Activated CD8-positive, alpha-beta T cell treated with anti-CD3 and anti-CD28 coated beads for 36 hours (primary cell): ENCODE results near the gene TNNI3. TPM values are rescaled to one million over a fixed set of nuclear protein-coding genes. Genes with fewer than 3 reads are reported as not detected.
"Not testable (repeated sequence)": the region's sequence is repeated elsewhere in the genome, so short reads cannot be mapped to it uniquely, and the experiment has no call there.

Experiments
- ATAC-seq: fragments of 200-7000 bp; cut with Tn5 transposase; one replicate; pipeline ENCODE4 v1.10.0; 2021; ENCODE audit warnings: mild to moderate bottlenecking, moderate library complexity
- CTCF ChIA-PET: fragments of 350-600 bp; sonication (Branson Sonifier 250); formaldehyde crosslinking; loops from one replicate; lab custom pipeline; 2021; ENCODE audit warnings: antibody characterized with exemption; lab: Charles Lee
- POLR2A ChIA-PET: fragments of 350-600 bp; sonication (Branson Sonifier 250); formaldehyde crosslinking; loops from one replicate; lab custom pipeline; 2021; ENCODE audit warnings: antibody characterized with exemption; lab: Charles Lee
- DNase-seq: peaks from one replicate; pipeline ENCODE4 v3.0.0-alpha.2; 2020
- H3K27ac Mint-ChIP-seq: one replicate; pipeline ENCODE4 v1.8.0; 2021; ENCODE audit warnings: mild to moderate bottlenecking, mixed read lengths
- H3K27me3 Mint-ChIP-seq: one replicate; pipeline ENCODE4 v1.8.0; 2021; ENCODE audit warnings: mixed read lengths
- H3K36me3 Mint-ChIP-seq: one replicate; pipeline ENCODE4 v1.8.0; 2021; ENCODE audit warnings: low read depth, mixed read lengths
- H3K4me1 Mint-ChIP-seq: one replicate; pipeline ENCODE4 v1.8.0; 2021; ENCODE audit warnings: low read depth, mixed read lengths
- H3K4me3 Mint-ChIP-seq: one replicate; pipeline ENCODE4 v1.8.0; 2021; ENCODE audit warnings: mild to moderate bottlenecking, moderate library complexity, mixed read lengths
- H3K9me3 Mint-ChIP-seq: one replicate; pipeline ENCODE4 v1.8.0; 2021; ENCODE audit warnings: mixed read lengths
- intact Hi-C: fragments of 100-400 bp; cut with micrococcal nuclease; formaldehyde crosslinking; loops from one replicate; pipeline ENCODE4 v1.10.0; 2022
- total RNA-seq, 2 experiments: library from RNA; stranded (reverse); gene quantifications; one replicate each; pipeline ENCODE4 v1.2.3, GENCODE V29; 2021
- TF ChIP-seq, protein P1 (sequence below): fragments of 200-600 bp; IDR thresholded peaks from one replicate; pipeline ENCODE4 v1.8.0; 2022; ENCODE audit warnings: antibody characterized with exemption, mild to moderate bottlenecking

The TNNI3 gene
- not detected for total RNA-seq

DNA sequence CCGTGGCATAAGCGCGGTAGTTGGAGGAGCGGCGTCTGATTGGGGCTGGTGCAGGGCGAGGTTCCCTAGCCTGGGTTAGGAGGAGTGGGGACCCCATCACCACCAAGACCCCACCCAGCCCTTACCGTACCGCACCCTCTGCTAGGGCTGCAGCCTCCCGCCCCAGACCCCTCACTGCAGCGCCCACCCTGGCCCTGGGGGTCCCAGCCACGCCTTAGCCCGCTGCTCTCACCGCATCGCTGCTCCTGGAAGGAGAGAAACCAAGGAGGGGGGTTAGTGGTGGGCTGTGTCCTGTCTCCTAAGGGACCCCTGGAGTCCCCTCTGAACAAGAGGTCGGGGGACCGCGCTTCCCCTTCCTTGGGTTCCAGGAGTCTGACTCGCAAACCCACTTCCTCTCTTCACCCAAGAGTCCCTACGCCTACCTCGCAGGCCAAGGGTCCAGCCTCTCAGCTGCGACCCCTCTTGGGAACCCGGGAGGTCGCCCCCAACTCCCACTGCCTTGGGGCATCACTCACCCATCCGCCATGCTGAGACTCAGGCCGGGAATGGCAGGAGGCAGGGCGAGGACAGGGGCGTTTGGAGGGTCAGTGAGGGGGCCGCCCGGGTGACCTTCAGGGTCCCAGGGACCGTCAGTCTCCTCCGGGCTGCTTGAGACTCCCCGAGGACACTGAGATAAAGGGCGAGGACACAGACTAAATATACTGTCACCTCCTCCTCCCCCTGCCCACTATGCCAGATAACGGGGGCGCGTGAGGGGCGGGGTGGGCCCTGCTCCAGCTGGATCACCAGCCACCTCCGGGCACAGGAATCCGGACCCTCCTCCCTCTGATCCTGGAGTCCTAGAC, at the start of gene TNNI3:
Gene TNNI3, minus strand, starts transcription at position 669 of the 845 bp plus-strand sequence. Its CDS starts 143 bp downstream, at position 526.
- no peak for ATAC-seq
- POLR2A ChIA-PET, result no interaction called here

GRCh38 chr19:55206664-55207500, 49.4 kb upstream of the TNNI3 start:
- Mint-ChIP-seq H3K4me3 (no peak overlapping the region), H3K27ac (no peak overlapping the region), H3K36me3 (no peaks in the 10 kb centered on the region), H3K9me3 (no peaks in the 10 kb centered on the region), H3K4me1 (peaks cover 3% of the 10 kb centered on the region), H3K27me3 (peaks cover 29% of the 10 kb centered on the region)
- CTCF ChIA-PET, result no interaction called here
- intact Hi-C loops, result no loop called here
- POLR2A ChIA-PET, result no interaction called here
- ATAC-seq, result peak; percentile 99
- peak; percentile 76 for DNase-seq
- TF ChIP-seq, protein P1, sequence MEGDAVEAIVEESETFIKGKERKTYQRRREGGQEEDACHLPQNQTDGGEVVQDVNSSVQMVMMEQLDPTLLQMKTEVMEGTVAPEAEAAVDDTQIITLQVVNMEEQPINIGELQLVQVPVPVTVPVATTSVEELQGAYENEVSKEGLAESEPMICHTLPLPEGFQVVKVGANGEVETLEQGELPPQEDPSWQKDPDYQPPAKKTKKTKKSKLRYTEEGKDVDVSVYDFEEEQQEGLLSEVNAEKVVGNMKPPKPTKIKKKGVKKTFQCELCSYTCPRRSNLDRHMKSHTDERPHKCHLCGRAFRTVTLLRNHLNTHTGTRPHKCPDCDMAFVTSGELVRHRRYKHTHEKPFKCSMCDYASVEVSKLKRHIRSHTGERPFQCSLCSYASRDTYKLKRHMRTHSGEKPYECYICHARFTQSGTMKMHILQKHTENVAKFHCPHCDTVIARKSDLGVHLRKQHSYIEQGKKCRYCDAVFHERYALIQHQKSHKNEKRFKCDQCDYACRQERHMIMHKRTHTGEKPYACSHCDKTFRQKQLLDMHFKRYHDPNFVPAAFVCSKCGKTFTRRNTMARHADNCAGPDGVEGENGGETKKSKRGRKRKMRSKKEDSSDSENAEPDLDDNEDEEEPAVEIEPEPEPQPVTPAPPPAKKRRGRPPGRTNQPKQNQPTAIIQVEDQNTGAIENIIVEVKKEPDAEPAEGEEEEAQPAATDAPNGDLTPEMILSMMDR, result no peak

More for the DNA sequence above, at the start of gene TNNI3:
- no peaks in the 10 kb centered on the region for H3K36me3 Mint-ChIP-seq
- H3K9me3 Mint-ChIP-seq, result no peaks in the 10 kb centered on the region
- H3K4me1 Mint-ChIP-seq, result peaks cover 17% of the 10 kb centered on the region
- no peak for DNase-seq
- peaks cover 41% of the 10 kb centered on the region for H3K27me3 Mint-ChIP-seq
- TF ChIP-seq, protein P1, result no peak
- CTCF ChIA-PET, result interaction anchor here (1.2 kb wide), 1 partner anchor 17 kb away, joined by 3 read pairs; no protein-coding TSS in a partner anchor
- no peak within 1 kb of the TSS for H3K27ac Mint-ChIP-seq
- H3K4me3 Mint-ChIP-seq, result no peak within 1 kb of the TSS
- intact Hi-C loops, result no loop called here

DNA sequence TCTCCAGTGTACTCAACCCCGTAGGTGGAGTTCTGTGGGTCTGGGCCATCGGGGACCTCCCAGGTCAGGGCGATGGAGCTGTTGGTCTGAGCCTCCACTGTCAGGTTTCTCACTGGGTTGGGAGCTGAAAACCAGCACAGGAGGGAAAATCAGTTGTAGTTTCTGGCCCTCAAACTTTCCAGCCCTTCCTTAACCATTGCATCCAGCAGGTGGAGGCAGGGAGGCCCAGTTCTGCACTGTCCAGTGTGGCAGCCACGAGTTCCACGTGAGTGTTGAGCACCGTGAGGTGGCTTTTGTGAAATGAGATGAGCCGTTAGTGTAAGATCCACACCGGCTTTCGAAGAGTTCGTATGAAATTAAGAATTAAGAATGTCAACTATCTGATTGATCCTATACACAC, 44.7 kb upstream of the TNNI3 start:
- CTCF ChIA-PET, H3K4me1 Mint-ChIP-seq, DNase-seq, ATAC-seq, H3K36me3 Mint-ChIP-seq, H3K9me3 Mint-ChIP-seq, intact Hi-C loops, H3K4me3 Mint-ChIP-seq, H3K27ac Mint-ChIP-seq: not testable (repeated sequence)
- peaks cover 24% of the 10 kb centered on the region for H3K27me3 Mint-ChIP-seq
- POLR2A ChIA-PET, result interaction anchor here (0.7 kb wide), 1 partner anchor 17 kb away, joined by 3 read pairs; no protein-coding TSS in a partner anchor

- intact Hi-C loops, result no loop called here
- Mint-ChIP-seq H3K27me3 (peaks cover 13% of the 10 kb centered on the region), H3K36me3 (no peaks in the 10 kb centered on the region), H3K9me3 (no peaks in the 10 kb centered on the region), H3K4me3 (no peak overlapping the region), H3K4me1 (no peaks in the 10 kb centered on the region), H3K27ac (no peak overlapping the region)
- TF ChIP-seq, protein P1, result no peak
- DNase-seq (no peak), ATAC-seq (no peak)
- POLR2A ChIA-PET, result no interaction called here
- CTCF ChIA-PET, result no interaction called here
These were observed 42.2 kb upstream of the TNNI3 start for GRCh38 chr19:55199620-55200204.

- no peak overlapping the region for H3K4me3 Mint-ChIP-seq
- no peak overlapping the region for H3K27ac Mint-ChIP-seq
- intact Hi-C loops, result no loop called here
- no peaks in the 10 kb centered on the region for H3K36me3 Mint-ChIP-seq
- CTCF ChIA-PET, result interaction anchor here (1.2 to 1.5 kb wide), 2 partner anchors 33 to 38 kb away, joined by 4 read pairs; partner anchors contain the start of gene DNAAF3
- no peak for DNase-seq
- POLR2A ChIA-PET, result interaction anchor here (1.0 kb wide), 1 partner anchor 17 kb away, joined by 3 read pairs; no protein-coding TSS in a partner anchor
- no peaks in the 10 kb centered on the region for H3K9me3 Mint-ChIP-seq
- ATAC-seq, result no peak
- TF ChIP-seq, protein P1, result no peak
- H3K4me1 Mint-ChIP-seq, result no peaks in the 10 kb centered on the region
- H3K27me3 Mint-ChIP-seq, result peaks cover 9% of the 10 kb centered on the region
These were observed 41.1 kb upstream of the TNNI3 start for GRCh38 chr19:55198651-55199050.
